HG02973 (cell line): Measurements from ENCODE around the gene EPHA6.
"Not testable (repeated sequence)": the region's sequence is repeated elsewhere in the genome, so short reads cannot be mapped to it uniquely, and the experiment has no call there.

Source experiments
- ATAC-seq: cut with Tn5 transposase; IDR thresholded peaks from one replicate; pipeline ENCODE4 v1.9.1; 2021; ENCODE audit warnings: moderate library complexity; ENCODE audit not compliant: unreplicated experiment

Gene EPHA6

GRCh38 chr3:96900566-96900965 is 86.2 kb downstream of the EPHA6 start:
- ATAC-seq = no peak

GRCh38 chr3:96915445-96915844 is 101.1 kb downstream of the EPHA6 start:
- ATAC-seq = no peak

- ATAC-seq = no peak
Measured at GRCh38 chr3:96931119-96931862, 116.9 kb downstream of the EPHA6 start.

- not testable (repeated sequence) for ATAC-seq
Measured at GRCh38 chr3:96942131-96942530, 127.7 kb downstream of the EPHA6 start.

GRCh38 chr3:96958856-96959255 is 144.5 kb downstream of the EPHA6 start:
- ATAC-seq = no peak

- ATAC-seq = no peak
Measured at GRCh38 chr3:96959474-96959873, 145.1 kb downstream of the EPHA6 start.

- no peak for ATAC-seq
Measured at GRCh38 chr3:96959901-96960641, 145.7 kb downstream of the EPHA6 start.

- no peak for ATAC-seq
Measured at GRCh38 chr3:96960661-96961330, 146.4 kb downstream of the EPHA6 start.

GRCh38 chr3:96961576-96961975 is 147.2 kb downstream of the EPHA6 start:
- no peak for ATAC-seq

- no peak for ATAC-seq
Measured at GRCh38 chr3:96966181-96966929, 152.0 kb downstream of the EPHA6 start.

- ATAC-seq = no peak
Measured at GRCh38 chr3:96970211-96970610, 155.8 kb downstream of the EPHA6 start.

GRCh38 chr3:96977671-96978070 is 163.3 kb downstream of the EPHA6 start:
- no peak for ATAC-seq

GRCh38 chr3:96983716-96984115 is 169.3 kb downstream of the EPHA6 start:
- not testable (repeated sequence) for ATAC-seq

GRCh38 chr3:96986241-96986640 is 171.8 kb downstream of the EPHA6 start:
- ATAC-seq = no peak

- no peak for ATAC-seq
Measured at GRCh38 chr3:96991231-96991630, 176.8 kb downstream of the EPHA6 start.

GRCh38 chr3:96991800-96992365 is 177.5 kb downstream of the EPHA6 start:
- no peak for ATAC-seq

- no peak for ATAC-seq
Measured at GRCh38 chr3:96994988-96995387, 180.6 kb downstream of the EPHA6 start.

- no peak for ATAC-seq
Measured at GRCh38 chr3:96996009-96996408, 181.6 kb downstream of the EPHA6 start.

- no peak for ATAC-seq
Measured at GRCh38 chr3:97001611-97002010, 187.2 kb downstream of the EPHA6 start.

- ATAC-seq = no peak
Measured at GRCh38 chr3:97009427-97010019, 195.1 kb downstream of the EPHA6 start.
